Lower lobe of right lung (tissue), 2 donors: ENCODE measurements around the gene PRKRIP1. TPM values are rescaled to one million over a fixed set of nuclear protein-coding genes. Genes with fewer than 3 reads are reported as not detected.

ENCODE experiments used
- ATAC-seq, 2 donors: fragments of 200-7000 bp; cut with Tn5 transposase; one replicate each; pipeline ENCODE4 v1.9.1; 2020 to 2022; ENCODE audit warnings: mild to moderate bottlenecking in 2 of 2, moderate library complexity in 2 of 2
- DNase-seq: peaks from one replicate; pipeline ENCODE4 v3.0.0-alpha.2; 2020
- H3K27ac ChIP-seq: fragments of 200-600 bp; one replicate; pipeline ENCODE4 v1.8.0; 2022
- H3K27me3 ChIP-seq: fragments of 200-600 bp; one replicate; pipeline ENCODE4 v1.8.0; 2022; ENCODE audit warnings: low read depth
- H3K36me3 ChIP-seq: fragments of 200-600 bp; one replicate; pipeline ENCODE4 v1.8.0; 2022; ENCODE audit warnings: mild to moderate bottlenecking
- H3K4me1 ChIP-seq: fragments of 200-600 bp; one replicate; pipeline ENCODE4 v1.8.0; 2022
- H3K4me3 ChIP-seq: fragments of 200-600 bp; one replicate; pipeline ENCODE4 v1.8.0; 2022; ENCODE audit warnings: mild to moderate bottlenecking
- H3K9me3 ChIP-seq: fragments of 200-600 bp; one replicate; pipeline ENCODE4 v1.8.0; 2022
- intact Hi-C: fragments of 100-400 bp; cut with DNase I; formaldehyde crosslinking; loops from one replicate; pipeline ENCODE4 v1.11.0; 2022
- total RNA-seq: library from RNA; stranded (reverse); fragmentation: NEBNext Ultra II Directional; extraction: Animal tissue kit (Norgen Biotek cat#: 25700); gene quantifications from one replicate; pipeline ENCODE4 v1.2.1, GENCODE V29; 2021
- TF ChIP-seq, protein P1 (sequence below): fragments of 200-600 bp; IDR thresholded peaks from one replicate; pipeline ENCODE4 v1.8.0; 2022; ENCODE audit warnings: antibody characterized with exemption, mild to moderate bottlenecking
- donor health status: DM: no; HTN: yes; CAD: no; lungs with severe emphysema.

Gene PRKRIP1
- total RNA-seq, 1 donor from 2014 or later = 20.3 TPM

DNA sequence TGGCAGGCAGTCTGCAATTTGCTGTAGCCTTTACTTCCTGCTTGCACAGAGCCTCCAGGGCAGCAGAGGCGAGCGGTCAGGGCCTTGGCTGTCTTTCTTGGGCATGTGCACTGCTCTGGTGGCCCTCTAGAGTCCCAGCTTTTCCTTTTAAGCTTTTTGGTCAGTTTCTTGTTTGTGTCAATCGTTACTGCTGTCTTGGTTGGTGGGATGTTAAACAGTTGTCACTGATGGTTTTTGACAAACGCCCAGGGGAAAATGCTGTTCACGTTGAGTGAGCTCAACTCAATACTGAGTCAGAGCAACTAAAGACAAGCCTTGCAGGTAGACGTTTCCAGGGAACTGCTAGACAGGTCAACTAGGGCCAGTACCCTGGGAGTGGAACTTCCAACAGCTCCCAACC lies 14.0 kb downstream of the PRKRIP1 start:
- TF ChIP-seq, protein P1, sequence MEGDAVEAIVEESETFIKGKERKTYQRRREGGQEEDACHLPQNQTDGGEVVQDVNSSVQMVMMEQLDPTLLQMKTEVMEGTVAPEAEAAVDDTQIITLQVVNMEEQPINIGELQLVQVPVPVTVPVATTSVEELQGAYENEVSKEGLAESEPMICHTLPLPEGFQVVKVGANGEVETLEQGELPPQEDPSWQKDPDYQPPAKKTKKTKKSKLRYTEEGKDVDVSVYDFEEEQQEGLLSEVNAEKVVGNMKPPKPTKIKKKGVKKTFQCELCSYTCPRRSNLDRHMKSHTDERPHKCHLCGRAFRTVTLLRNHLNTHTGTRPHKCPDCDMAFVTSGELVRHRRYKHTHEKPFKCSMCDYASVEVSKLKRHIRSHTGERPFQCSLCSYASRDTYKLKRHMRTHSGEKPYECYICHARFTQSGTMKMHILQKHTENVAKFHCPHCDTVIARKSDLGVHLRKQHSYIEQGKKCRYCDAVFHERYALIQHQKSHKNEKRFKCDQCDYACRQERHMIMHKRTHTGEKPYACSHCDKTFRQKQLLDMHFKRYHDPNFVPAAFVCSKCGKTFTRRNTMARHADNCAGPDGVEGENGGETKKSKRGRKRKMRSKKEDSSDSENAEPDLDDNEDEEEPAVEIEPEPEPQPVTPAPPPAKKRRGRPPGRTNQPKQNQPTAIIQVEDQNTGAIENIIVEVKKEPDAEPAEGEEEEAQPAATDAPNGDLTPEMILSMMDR = no peak
- DNase-seq (no peak), ATAC-seq (no peak)

DNA sequence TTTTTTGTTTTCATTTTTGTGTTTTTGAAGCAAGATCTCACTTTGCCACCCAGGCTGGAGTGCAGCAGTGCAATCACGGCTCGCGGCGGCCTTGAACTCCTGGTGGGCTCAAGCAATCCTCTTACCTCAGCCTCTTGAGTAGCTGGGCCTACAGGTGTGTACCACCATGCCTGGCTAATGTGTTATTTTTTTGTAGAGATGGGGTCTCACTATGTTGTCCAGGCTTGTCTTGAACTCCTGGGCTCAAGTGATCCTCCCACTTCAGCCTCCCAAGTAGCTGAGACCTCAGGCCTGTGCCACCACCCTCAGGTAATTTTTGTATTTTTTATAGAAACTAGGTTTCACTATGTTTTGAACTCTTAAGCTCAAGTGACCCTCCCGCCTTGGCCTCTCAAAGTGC lies 14.8 kb downstream of the PRKRIP1 start:
- H3K9me3 ChIP-seq = no peaks in the 10 kb centered on the region
- TF ChIP-seq, protein P1 = no peak
- H3K27ac ChIP-seq = no peak overlapping the region
- peaks cover 98% of the 10 kb centered on the region for H3K36me3 ChIP-seq
- no peaks in the 10 kb centered on the region for H3K27me3 ChIP-seq
- ATAC-seq (no peak), DNase-seq (no peak)
- intact Hi-C loops = no loop called here
- H3K4me1 ChIP-seq = peaks cover 2% of the 10 kb centered on the region
- H3K4me3 ChIP-seq = no peak overlapping the region

More for the DNA sequence above, 14.0 kb downstream of the PRKRIP1 start:
- peaks cover 100% of the 10 kb centered on the region for H3K36me3 ChIP-seq
- no peak overlapping the region for H3K4me3 ChIP-seq
- intact Hi-C loops = no loop called here
- no peak overlapping the region for H3K27ac ChIP-seq
- no peaks in the 10 kb centered on the region for H3K9me3 ChIP-seq
- H3K4me1 ChIP-seq = no peaks in the 10 kb centered on the region
- no peaks in the 10 kb centered on the region for H3K27me3 ChIP-seq

DNA sequence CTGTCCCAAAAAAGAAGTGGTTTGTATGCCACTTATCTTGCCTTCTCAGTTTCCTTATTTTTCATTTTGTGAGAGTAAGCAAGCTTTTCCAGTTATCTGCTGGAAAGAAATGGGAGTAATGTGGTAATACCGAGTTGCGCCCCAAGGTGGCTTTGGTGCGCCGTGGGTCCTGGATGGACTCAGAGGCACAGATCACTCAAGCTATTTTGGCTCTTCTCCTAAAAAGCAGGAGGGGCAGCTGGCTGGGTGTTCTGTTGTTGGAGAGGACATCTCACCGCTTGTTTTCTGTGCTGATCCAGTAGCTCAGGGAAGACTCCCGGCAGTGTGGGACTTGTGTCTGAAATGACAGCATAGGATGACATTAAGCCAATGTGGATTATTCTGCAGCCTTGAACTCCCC lies 16.4 kb downstream of the PRKRIP1 start:
- ATAC-seq (peak in 1 of 2 donors; percentile 54), DNase-seq (no peak)
- H3K9me3 ChIP-seq = no peaks in the 10 kb centered on the region
- TF ChIP-seq, protein P1 = peak; percentile 38
- H3K36me3 ChIP-seq = peaks cover 95% of the 10 kb centered on the region
- H3K4me3 ChIP-seq = no peak overlapping the region
- H3K27me3 ChIP-seq = no peaks in the 10 kb centered on the region
- intact Hi-C loops = no loop called here
- peaks cover 7% of the 10 kb centered on the region for H3K4me1 ChIP-seq
- no peak overlapping the region for H3K27ac ChIP-seq

DNA sequence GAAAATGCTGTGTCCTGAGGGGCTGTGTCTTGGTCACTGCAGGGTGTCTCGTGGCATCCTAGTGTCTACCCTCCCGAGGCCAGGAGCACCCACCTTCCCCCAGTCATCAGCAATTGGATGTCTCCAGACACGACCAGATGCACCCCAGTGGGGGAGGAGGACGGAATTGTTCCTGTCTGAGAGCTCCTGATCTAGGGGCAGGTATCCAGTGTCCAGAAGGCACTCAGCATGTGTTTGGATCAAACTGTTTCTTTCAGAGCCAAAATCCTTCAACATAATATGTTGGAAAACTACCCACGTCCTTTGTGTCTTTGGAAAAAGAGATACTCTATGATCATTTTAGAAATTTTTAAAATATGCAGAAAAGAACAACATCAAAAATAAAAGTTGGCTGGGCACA lies 16.9 kb downstream of the PRKRIP1 start:
- H3K36me3 ChIP-seq = peaks cover 95% of the 10 kb centered on the region
- peaks cover 7% of the 10 kb centered on the region for H3K4me1 ChIP-seq
- H3K4me3 ChIP-seq = no peak overlapping the region
- H3K27ac ChIP-seq = no peak overlapping the region
- no peak for ATAC-seq
- H3K27me3 ChIP-seq = no peaks in the 10 kb centered on the region
- H3K9me3 ChIP-seq = no peaks in the 10 kb centered on the region
- intact Hi-C loops = no loop called here
- no peak for DNase-seq
- TF ChIP-seq, protein P1 = no peak

DNA sequence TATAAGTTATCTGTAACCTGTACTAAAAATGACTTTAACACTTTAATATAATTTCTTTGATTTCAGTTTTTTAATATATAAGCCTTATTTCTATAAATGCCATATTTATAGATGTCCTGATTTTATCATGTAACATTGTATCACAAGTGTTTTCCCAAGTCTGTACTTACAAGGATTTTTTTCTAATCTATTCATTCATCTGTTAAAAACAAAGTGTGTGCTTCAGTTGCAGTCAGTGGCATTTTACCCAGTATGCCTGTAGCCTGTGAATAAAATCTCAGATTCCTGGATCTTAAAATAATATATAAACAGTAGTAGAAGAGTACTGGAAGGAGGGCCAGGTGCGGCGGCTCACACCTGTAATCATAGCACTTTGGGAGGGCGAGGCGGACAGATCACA lies 17.4 kb downstream of the PRKRIP1 start:
- intact Hi-C loops = no loop called here
- Histone ChIP-seq H3K27ac (no peak overlapping the region), H3K36me3 (peaks cover 95% of the 10 kb centered on the region), H3K27me3 (no peaks in the 10 kb centered on the region), H3K4me1 (peaks cover 7% of the 10 kb centered on the region), H3K9me3 (no peaks in the 10 kb centered on the region), H3K4me3 (no peak overlapping the region)
- TF ChIP-seq, protein P1 = no peak
- DNase-seq (no peak), ATAC-seq (no peak)
